HG03558 (cell line): Measurements from ENCODE around the gene KIF19.

Experiments
- ATAC-seq: cut with Tn5 transposase; IDR thresholded peaks from one replicate; pipeline ENCODE4 v1.9.1; 2021; ENCODE audit warnings: moderate number of reproducible peaks; ENCODE audit not compliant: unreplicated experiment; ENCODE audit errors: extremely low read depth

Gene KIF19

DNA sequence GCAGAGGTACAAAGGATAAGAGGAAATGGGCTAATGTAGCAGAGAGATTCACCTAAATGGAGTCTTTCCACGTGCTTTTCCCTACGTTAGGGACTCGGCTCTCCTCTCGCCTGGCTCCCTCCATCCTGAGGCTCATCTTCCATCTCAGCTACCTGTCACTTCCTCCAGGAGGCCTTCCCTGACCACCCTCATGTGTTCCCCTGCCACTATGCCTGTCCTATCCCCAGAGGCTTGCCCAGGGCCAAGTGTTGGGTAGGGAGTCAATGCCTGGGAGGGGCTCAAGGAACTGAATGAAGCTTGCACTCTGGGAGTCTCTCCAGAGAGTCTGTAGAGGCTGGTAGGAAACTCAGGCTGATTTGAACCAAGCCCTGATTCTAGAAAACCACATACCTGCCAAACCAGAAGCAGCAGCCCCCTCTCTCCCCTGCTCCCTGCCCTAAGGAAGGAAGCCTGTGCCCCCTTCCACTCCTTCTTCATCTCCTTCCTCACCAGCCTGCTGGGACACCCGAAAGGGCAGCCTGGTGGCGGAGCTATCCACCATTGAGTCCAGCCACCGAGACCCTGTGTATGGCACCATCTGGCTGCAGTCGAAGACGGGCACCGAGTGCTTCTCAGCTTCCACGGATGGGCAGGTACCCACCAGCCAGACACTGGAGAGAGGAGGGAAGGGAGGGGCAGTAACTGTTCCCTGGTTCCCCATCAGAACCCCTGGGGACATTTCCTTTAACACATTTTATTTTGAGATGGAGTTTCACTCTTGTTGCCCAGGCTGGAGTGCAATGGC lies 26.6 kb upstream of the KIF19 start:
- ATAC-seq = no peak

GRCh38 chr17:74303305-74303704 lies 22.7 kb upstream of the KIF19 start:
- no peak for ATAC-seq

GRCh38 chr17:74304184-74304583 lies 21.8 kb upstream of the KIF19 start:
- no peak for ATAC-seq

GRCh38 chr17:74305865-74306654 lies 20.0 kb upstream of the KIF19 start:
- no peak for ATAC-seq

- ATAC-seq = no peak
These were observed 17.8 kb upstream of the KIF19 start for GRCh38 chr17:74307984-74308773.

- ATAC-seq = no peak
These were observed 16.1 kb upstream of the KIF19 start for GRCh38 chr17:74309902-74310301.

DNA sequence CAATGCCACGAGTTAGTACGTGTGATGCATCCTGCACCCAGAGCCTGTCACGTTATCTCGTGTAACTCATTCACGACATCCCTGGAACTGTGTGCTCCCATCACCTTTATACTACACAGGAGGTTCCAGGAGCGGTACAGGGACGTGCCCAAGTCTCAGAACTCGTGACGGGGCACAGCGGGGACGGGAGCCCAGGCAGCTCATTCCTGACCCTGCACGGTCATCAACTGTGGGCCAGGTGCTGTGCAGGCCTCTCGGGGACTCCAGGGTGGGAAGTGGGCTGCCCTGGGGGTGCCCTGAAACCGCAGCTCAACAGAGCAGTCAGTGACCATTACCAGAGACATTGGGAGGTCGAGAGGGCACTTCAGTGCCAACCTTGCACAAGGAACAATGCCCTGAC lies 11.1 kb upstream of the KIF19 start:
- no peak for ATAC-seq

GRCh38 chr17:74316220-74316619 lies 9.8 kb upstream of the KIF19 start:
- ATAC-seq = no peak

DNA sequence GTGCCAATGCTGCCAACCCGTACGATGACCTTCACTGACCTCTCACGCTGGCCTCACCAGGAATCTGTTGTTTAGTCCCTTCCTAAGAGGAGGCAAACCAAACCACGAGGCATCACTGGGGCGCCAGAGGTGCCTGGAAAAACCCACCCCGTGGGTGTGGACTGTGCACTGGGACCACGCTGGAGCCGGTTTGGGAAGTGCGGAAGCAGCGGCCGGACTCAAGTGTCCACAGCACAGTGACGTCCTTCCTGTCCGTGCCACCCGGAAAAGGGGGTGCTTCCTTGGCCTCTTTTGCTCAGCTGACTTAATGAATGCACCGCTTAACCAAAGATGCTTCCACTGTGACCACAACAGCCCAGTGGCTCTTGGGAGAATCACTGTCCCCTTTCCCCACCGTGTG lies 9.0 kb upstream of the KIF19 start:
- no peak for ATAC-seq

GRCh38 chr17:74318391-74318790 lies 7.6 kb upstream of the KIF19 start:
- ATAC-seq = no peak

GRCh38 chr17:74324521-74324920 lies 1.5 kb upstream of the KIF19 start:
- no peak for ATAC-seq

DNA sequence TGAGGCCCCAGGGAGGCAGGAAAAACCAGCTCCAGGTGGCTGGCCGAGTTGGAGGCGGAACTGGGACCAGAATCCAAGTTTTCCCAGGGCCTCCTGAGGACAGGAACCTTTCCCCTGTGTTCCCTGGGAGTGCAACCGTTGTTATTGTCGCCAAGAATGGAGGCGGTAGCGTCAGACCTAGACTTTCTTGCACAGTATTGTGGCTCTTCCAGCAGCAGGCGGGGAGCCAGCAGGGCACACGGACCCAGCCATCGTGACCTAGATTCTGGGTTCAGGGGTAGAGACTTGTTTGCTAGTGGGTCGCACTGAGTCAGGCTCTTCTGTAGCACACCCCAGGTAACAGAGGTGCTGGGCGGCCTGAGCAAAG lies 667 bp upstream of the KIF19 start:
- ATAC-seq = no peak

DNA sequence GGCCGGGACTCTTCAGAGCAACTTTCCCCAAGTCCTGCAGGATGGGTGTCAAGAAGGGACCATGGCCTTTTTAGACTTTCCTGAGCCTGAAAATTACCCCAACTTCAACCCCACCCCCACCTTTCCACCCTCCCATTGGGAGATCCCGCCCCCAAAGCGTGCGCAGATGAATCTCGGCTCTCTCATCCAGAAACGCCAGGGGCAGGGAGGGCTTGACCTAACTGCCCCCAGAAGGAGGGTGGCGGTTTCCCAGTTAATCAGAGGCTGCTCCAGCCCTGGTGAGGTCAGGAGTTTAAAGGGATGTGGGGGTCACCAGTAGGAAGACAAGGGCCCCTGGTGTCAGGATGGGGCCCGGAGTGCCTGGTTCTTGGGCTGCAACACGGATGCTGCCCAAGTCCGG lies 480 bp downstream of the KIF19 start:
- no peak for ATAC-seq

DNA sequence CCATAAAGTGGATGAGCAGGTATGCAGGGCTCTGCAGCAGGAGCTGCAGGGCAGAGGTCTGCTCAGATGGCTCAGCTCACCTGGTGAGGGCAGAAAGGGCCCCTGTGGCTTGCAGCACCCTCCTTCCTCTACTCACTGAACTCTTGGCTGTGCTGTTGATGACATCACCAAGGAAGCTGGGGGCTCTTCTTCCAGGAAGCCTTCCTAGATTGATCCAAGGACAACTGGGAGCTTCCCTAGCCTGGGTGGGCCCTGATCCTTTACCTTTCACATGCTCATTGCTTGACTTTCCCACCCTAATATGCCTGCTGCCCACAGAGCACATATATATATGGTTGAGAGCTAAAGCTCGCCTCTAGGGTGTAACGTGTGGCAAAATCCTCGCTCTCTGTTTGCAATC lies 2.5 kb downstream of the KIF19 start:
- ATAC-seq = no peak

GRCh38 chr17:74329378-74329777 lies 3.4 kb downstream of the KIF19 start:
- no peak for ATAC-seq

- no peak for ATAC-seq
These were observed 4.4 kb downstream of the KIF19 start for GRCh38 chr17:74330446-74330845.

DNA sequence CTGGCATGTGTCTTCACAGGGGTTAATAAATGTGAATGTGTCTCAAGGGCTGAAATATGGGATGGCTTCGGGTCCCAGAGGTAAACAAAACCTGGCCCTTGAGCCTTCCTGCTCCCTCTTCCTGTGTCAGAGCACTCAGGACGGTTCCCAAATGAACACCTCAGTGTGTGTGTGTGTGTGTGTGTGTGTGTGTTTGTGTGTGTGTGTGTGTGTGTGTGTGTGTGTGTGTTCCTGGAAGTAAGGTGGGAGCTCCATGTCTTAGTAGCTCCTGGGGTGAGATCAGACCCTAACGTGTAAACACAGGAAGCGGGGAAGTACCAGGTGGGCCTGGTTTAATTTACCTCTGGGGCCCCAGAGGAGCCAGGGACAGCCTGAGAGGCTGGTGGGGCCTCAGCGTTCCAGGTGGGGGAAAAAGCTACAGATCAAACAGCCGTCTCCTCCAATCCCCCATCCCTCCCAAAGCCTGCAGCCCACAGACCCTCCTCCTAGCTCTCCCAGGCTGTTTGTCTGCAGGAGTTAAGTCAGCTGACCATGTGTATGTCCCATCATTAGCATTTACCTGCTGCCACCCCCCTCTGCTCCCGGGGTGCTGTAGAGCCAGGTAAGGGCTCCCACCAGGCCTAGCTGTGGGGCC lies 6.1 kb downstream of the KIF19 start:
- no peak for ATAC-seq

- ATAC-seq = no peak
These were observed 6.8 kb downstream of the KIF19 start for GRCh38 chr17:74332763-74333283.

- ATAC-seq = no peak
These were observed 8.5 kb downstream of the KIF19 start for GRCh38 chr17:74334393-74335039.

- no peak for ATAC-seq
These were observed 9.6 kb downstream of the KIF19 start for GRCh38 chr17:74335529-74336062.
